K562 (cell line): ENCODE measurements around the gene SUDS3. TPM values are rescaled to one million over a fixed set of nuclear protein-coding genes. Genes with fewer than 3 reads are reported as not detected.

Experiments
- ATF7 ChIP-seq: fragments of 450-650 bp; IDR thresholded peaks from 2 replicates; pipeline ENCODE4 v1.7.1; 2014; ENCODE audit warnings: mild to moderate bottlenecking, moderate library complexity
- FOXJ3 ChIP-seq: sonication (generic); formaldehyde crosslinking; IDR thresholded peaks from 2 replicates; pipeline ENCODE4 v1.4.0; 2020; ENCODE audit warnings: mild to moderate bottlenecking, missing genetic modification reagents
- HCFC1 ChIP-seq: IDR thresholded peaks from 2 replicates; pipeline ENCODE4 v1.6.1; 2012; ENCODE audit warnings: low read depth, low read length, improper control_type of control experiment
- MAZ ChIP-seq, 2 experiments: fragments of 450-650 bp in 1 of 2; sonication (generic) in 1 of 2; formaldehyde crosslinking; IDR thresholded peaks in 1 of 2; conservative IDR thresholded peaks in 1 of 2; 2 replicates each; pipeline versions ENCODE4 v1.4.0 to v1.5.0; 2020; ENCODE audit warnings: mild to moderate bottlenecking in 1 of 2, missing genetic modification reagents in 1 of 2
- NRF1 ChIP-seq, 2 experiments: fragments of 450-650 bp; IDR thresholded peaks in 1 of 2; conservative IDR thresholded peaks in 1 of 2; 2 replicates each; pipeline ENCODE4 v1.6.1; 2014; ENCODE audit warnings: mild to moderate bottlenecking in 2 of 2
- PHTF2 ChIP-seq: fragments of 250-450 bp; sonication (Bioruptor Pico); IDR thresholded peaks from 2 replicates; pipeline ENCODE4 v1.5.0; 2021; ENCODE audit warnings: mild to moderate bottlenecking
- POLR2G ChIP-seq: fragments of 200-400 bp; formaldehyde crosslinking; IDR thresholded peaks from 2 replicates; pipeline ENCODE4 v1.6.1; 2017; ENCODE audit warnings: low read depth, mild to moderate bottlenecking, antibody characterized with exemption, low read length, moderate library complexity
- RBBP5 ChIP-seq: fragments of 200-600 bp; sonication (generic); IDR thresholded peaks from 2 replicates; pipeline ENCODE4 v1.6.1; 2012; ENCODE audit warnings: borderline replicate concordance, mild to moderate bottlenecking, low read length, control low read depth, inconsistent platforms; ENCODE audit not compliant: insufficient read depth, poor library complexity, severe bottlenecking
- SMARCE1 ChIP-seq: fragments of 450-650 bp; IDR thresholded peaks from 2 replicates; pipeline ENCODE4 v1.7.1; 2016; ENCODE audit warnings: mild to moderate bottlenecking
- ZBTB17 ChIP-seq: fragments of 450-650 bp; formaldehyde crosslinking; IDR thresholded peaks from 2 replicates; pipeline ENCODE4 v1.4.0; 2020; ENCODE audit warnings: mild to moderate bottlenecking
- ZSCAN29 ChIP-seq: fragments of 450-650 bp; IDR thresholded peaks from 2 replicates; pipeline ENCODE4 v1.6.1; 2017
- polyA plus RNA-seq, 8 experiments: library from polyadenylated mRNA; depleted of rRNA in 4 of 8; stranded (reverse) in 5 of 8; unstranded in 3 of 8; fragments of >200 nt; fragmentation: Nextera tagmentation in 2 of 8; fragmentation: Illumina TruSeq in 1 of 8; extraction: Ambion mirVana in 2 of 8; extraction: Trizol in 1 of 8; gene quantifications; 2 replicates each; pipeline versions ENCODE4 v1.2.1 to v1.2.3, GENCODE V29; 2011 to 2014; ENCODE audit warnings: inconsistent platforms in 1 of 8, missing spikeins in 1 of 8
- total RNA-seq, 7 experiments: library from RNA; depleted of rRNA in 6 of 7; stranded (reverse); fragments of >200 nt in 6 of 7; fragmentation: Illumina TruSeq in 2 of 7; extraction: Trizol in 2 of 7; gene quantifications; 2 replicates each; pipeline versions ENCODE4 v1.2.1 to v1.2.3, GENCODE V29; 2011 to 2021; ENCODE audit warnings: low replicate concordance in 1 of 7
- TF ChIP-seq, protein P1 (sequence below), 2 experiments: fragments of 450-650 bp in 1 of 2; sonication (generic) in 1 of 2; formaldehyde crosslinking in 1 of 2; IDR thresholded peaks; 2 replicates each; pipeline versions ENCODE4 v1.7.1 to v1.9.0; 2016 to 2022; ENCODE audit warnings: inconsistent platforms in 1 of 2, mild to moderate bottlenecking in 1 of 2, missing genetic modification reagents in 1 of 2
- TF ChIP-seq, protein P2 (sequence below): sonication (generic); formaldehyde crosslinking; IDR thresholded peaks from 2 replicates; pipeline ENCODE4 v1.9.0; 2022; ENCODE audit warnings: mild to moderate bottlenecking, missing genetic modification reagents
- TF ChIP-seq, protein P3 (sequence below), 3 experiments: fragments of 200-800 bp in 1 of 3; sonication (Bioruptor generic) in 1 of 3; sonication (generic) in 1 of 3; formaldehyde crosslinking in 1 of 3; IDR thresholded peaks; 2 replicates each; pipeline versions ENCODE4 v1.6.1 to v1.8.0; 2016 to 2022; ENCODE audit warnings: mild to moderate bottlenecking in 2 of 3, missing compliant biosample characterization in 2 of 3, missing genetic modification characterization in 2 of 3, missing genetic modification reagents in 1 of 3
- TF ChIP-seq, protein P4 (sequence below): fragments of 250-450 bp; sonication (Bioruptor Pico); IDR thresholded peaks from 2 replicates; pipeline ENCODE4 v1.8.0; 2021; ENCODE audit warnings: moderate library complexity, mild to moderate bottlenecking, inconsistent platforms

Gene SUDS3
- total and polyA plus RNA-seq, 9 of the 15 experiments (the other 6 are each of a cell fraction or from before 2014, with no cell fraction given), result 6.6 to 30.5 (median 23.3) TPM

DNA sequence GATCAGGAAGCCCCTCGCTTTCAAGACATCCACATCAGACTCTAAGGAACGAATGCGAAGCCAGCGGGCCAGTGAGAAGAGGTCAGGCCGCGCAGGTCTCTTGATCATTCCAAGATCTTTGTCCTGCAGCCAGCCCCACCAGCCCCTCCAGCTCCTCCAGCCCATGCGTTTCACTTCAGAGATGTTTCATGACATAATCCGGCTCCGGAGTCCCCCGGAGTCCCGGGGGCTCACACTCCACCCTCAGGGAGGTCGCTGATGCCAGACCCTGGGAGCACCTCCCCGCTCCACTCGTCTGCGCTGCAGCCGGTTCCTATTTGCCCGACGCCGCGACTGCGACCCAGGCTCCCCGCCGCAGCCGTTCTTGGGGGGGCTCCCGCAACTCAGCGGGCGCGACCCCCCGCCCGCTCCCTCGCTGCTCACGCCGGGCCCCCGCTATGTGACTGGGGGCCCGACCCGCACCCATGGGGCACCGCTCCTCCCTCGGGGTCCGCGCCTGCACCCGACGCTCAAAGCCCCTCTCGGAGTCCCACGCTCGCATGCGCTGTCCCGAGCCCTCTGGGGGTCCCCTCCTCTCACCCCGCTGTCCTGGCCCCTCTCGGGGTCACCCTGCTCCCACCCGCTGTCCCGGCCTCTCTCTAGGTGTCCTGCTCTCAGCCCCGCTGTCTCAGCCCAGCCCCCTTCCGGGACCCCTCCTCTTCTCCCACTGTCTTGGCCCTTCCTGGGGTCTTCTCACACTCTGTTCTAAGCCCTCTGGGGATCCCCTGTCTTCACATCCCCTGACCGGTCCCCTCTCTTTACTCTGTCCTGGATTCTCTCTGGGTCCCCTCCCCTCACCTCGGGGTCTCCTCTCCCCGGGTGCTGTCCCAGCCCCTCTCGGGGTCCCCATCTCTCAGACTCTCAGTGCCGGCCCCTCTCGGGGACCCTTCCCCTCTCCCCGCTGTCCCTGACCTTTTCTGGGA is 4.8 kb upstream of the SUDS3 start (continued):
- TF ChIP-seq, protein P1, sequence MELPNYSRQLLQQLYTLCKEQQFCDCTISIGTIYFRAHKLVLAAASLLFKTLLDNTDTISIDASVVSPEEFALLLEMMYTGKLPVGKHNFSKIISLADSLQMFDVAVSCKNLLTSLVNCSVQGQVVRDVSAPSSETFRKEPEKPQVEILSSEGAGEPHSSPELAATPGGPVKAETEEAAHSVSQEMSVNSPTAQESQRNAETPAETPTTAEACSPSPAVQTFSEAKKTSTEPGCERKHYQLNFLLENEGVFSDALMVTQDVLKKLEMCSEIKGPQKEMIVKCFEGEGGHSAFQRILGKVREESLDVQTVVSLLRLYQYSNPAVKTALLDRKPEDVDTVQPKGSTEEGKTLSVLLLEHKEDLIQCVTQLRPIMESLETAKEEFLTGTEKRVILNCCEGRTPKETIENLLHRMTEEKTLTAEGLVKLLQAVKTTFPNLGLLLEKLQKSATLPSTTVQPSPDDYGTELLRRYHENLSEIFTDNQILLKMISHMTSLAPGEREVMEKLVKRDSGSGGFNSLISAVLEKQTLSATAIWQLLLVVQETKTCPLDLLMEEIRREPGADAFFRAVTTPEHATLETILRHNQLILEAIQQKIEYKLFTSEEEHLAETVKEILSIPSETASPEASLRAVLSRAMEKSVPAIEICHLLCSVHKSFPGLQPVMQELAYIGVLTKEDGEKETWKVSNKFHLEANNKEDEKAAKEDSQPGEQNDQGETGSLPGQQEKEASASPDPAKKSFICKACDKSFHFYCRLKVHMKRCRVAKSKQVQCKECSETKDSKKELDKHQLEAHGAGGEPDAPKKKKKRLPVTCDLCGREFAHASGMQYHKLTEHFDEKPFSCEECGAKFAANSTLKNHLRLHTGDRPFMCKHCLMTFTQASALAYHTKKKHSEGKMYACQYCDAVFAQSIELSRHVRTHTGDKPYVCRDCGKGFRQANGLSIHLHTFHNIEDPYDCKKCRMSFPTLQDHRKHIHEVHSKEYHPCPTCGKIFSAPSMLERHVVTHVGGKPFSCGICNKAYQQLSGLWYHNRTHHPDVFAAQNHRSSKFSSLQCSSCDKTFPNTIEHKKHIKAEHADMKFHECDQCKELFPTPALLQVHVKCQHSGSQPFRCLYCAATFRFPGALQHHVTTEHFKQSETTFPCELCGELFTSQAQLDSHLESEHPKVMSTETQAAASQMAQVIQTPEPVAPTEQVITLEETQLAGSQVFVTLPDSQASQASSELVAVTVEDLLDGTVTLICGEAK (IDR thresholded peaks at IDR 0.05), result 0 out of 2 replicates have a peak, but pooled peaks have one; percentile 13
- TF ChIP-seq, protein P1 (CRISPR knock-in tag; IDR thresholded peaks at IDR 0.05), result no peak
- peak; percentile 33; the same call in 1 of the 2 replicates for TF ChIP-seq SMARCE1
- no peak for TF ChIP-seq ZSCAN29
- TF ChIP-seq, protein P2, sequence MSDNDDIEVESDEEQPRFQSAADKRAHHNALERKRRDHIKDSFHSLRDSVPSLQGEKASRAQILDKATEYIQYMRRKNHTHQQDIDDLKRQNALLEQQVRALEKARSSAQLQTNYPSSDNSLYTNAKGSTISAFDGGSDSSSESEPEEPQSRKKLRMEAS (CRISPR knock-in tag), result no peak
- TF ChIP-seq PHTF2 (CRISPR knock-in tag), result no peak
- peak; percentile 73 to 75 for TF ChIP-seq NRF1 (conservative IDR thresholded peaks at IDR 0.05 in 1 of 2, IDR thresholded peaks at IDR 0.05 in 1 of 2)
- TF ChIP-seq FOXJ3 (CRISPR knock-in tag), result no peak
- TF ChIP-seq MAZ (CRISPR knock-in tag; conservative IDR thresholded peaks at IDR 0.05 in 1 of 2, IDR thresholded peaks at IDR 0.05 in 1 of 2), result 0 out of 4 replicates have a peak, but pooled peaks of 1 of the 2 experiments have one; percentile 54
- no peak for TF ChIP-seq HCFC1
- TF ChIP-seq POLR2G, result peak; percentile 36; the same call in 1 of the 2 replicates
- peak; percentile 86 for TF ChIP-seq ZBTB17 (CRISPR knock-in tag)
- TF ChIP-seq, protein P3, sequence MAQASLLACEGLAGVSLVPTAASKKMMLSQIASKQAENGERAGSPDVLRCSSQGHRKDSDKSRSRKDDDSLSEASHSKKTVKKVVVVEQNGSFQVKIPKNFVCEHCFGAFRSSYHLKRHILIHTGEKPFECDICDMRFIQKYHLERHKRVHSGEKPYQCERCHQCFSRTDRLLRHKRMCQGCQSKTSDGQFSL (CRISPR knock-in tag; IDR thresholded peaks at IDR 0.05), result peak; percentile 53
- TF ChIP-seq, protein P3 (tag; IDR thresholded peaks at IDR 0.05), result no peak
- peak; percentile 87 for TF ChIP-seq RBBP5
- TF ChIP-seq, protein P4, sequence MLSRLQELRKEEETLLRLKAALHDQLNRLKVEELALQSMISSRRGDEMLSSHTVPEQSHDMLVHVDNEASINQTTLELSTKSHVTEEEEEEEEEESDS, result no peak
- no peak for TF ChIP-seq ATF7
